Ammon's horn (tissue), 1 donor: ENCODE data around the gene SPATA31D3.
"Not testable (repeated sequence)": the region's sequence is repeated elsewhere in the genome, so short reads cannot be mapped to it uniquely, and the experiment has no call there.

Experiments used
- DNase-seq: peaks from one replicate; pipeline ENCODE4 v3.0.0-alpha.2; 2016; ENCODE audit warnings: low spot score

Gene SPATA31D3

GRCh38 chr9:81943393-81943792, at the start of gene SPATA31D3:
Gene SPATA31D3 (plus strand): TSS chr9:81943500. CDS start chr9:81943586, 86 bp downstream.
- DNase-seq, result not testable (repeated sequence)

DNA sequence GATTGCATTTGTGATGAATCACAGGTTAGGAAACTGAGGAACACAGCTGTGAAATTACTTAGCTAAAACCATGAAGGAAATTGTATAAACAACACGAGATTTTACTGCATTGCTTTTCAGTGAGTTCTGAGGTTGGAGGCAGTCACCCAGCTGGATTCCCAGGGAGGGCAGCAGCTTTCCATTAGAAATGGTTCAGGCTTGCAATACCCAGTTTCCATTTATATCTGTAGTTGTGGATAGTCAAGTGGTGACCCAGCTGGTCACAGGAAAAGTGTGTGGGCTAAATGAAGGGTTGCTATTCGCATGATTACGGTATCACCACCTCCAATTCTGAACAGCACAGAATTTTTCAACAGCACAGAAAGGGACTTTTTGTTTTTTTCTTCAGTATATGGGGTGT, 49.4 kb upstream of the SPATA31D3 start:
- DNase-seq, result no peak

DNA sequence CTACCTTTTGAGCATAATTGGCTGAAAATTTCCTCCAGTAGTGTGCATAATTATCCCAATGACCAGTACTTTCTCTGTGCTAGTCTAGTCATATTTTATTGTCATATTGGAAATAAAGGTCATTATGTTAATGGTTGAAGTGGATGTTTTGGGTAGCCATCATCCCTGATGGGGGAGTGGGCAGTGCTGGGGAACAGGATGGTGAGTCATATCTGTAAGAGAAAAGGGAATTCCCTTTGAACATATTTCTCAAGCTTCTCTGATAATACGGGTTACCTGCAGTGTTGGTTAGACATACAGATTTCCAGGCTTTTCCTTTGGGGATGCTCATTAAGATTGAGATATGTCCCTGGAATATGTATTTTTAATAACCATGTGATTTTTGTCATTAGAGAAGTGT, 48.4 kb upstream of the SPATA31D3 start:
- DNase-seq, result no peak

- DNase-seq, result no peak
Measured at GRCh38 chr9:81896070-81896469, 47.2 kb upstream of the SPATA31D3 start.

DNA sequence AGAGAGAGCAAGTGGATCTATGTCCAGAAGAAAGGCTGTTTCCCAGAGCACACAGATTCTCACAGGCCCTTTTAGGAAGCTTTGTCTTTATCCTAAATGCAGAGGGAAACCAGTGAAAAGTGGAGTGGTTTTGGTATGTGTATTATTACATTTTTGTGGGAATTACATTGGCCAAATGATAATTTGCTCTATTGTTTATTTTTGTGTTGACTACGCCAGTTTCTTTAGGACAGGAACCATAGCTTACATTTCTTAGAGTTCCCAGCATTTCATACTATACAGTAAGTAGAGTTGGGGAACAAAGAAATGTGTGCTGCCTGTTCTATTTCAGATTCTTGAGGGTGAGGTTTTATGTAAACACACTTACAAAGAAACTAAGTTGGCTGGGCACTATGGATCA, 44.4 kb upstream of the SPATA31D3 start:
- DNase-seq, result no peak

GRCh38 chr9:81902196-81902595, 41.1 kb upstream of the SPATA31D3 start:
- DNase-seq, result no peak

DNA sequence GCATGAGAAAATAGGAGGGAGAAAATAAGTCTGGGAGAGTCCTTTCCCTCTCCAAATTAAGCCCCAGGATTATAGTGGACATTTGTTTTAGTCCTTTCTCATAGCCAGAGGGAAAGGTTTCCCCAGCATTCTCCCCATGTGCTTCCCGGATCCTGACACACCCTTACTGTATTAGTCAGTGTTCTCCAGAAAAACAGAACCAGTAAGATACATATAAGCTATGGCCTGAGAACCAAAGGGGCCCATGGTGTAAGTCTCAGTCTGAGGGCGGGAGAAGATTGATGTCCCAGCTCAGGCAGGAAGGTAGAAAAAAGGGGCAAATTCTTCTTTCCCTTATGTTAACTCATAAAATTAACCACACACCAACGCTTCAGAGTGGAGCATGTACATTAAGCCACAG, 40.7 kb upstream of the SPATA31D3 start:
- DNase-seq, result no peak

DNA sequence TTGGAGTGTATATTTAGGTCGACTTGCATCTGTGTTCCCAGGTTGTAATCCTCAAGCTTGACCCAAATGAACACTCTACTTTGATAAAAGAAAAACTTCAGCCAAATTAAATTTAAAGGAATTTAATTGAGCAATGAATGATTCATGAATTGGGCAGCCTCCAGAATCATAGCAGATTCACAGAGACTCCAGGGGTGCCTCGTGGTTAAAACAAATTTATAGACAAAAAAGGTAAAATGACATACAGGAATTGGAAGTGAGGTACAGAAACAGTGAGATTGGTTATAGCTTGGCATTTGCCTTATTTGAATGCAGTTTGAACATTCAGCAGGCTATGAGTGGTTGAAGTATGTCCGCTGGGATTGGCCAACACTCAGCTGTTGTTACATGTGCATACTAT, 36.6 kb upstream of the SPATA31D3 start:
- DNase-seq, result no peak

GRCh38 chr9:81912135-81912534, 31.2 kb upstream of the SPATA31D3 start:
- no peak for DNase-seq

DNA sequence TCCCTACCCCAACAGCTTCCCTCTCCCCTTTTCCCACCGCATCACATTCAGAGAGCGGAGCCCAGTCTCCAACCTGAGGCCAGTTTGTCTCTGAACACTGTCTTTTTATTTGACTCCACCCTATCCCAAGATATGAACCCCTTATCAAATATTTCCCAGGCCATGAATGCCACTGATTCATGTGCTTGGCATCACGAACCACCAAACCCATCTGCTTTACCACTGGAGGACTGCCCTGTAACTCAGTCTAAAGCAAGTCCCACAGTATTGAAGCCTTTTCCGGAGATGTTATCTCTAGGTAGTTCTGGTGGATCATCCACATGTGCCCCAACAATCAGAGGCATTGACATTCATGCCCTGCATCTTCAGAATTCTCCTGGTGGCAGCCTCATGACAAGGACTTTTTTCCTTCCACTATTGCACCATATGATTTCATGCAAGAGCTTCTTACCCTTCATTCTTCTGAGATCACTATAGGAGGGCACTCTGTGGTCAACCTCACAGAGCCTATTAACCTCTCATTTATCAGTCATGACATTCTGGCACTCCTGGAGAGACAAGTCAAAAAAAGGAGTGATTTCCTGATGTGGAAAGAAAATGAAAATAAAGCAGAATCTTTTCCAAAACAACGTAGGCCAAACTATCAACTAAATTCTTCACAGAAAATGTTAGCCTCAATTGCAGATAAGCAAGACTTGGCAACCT, 27.3 kb upstream of the SPATA31D3 start:
- DNase-seq, result no peak

DNA sequence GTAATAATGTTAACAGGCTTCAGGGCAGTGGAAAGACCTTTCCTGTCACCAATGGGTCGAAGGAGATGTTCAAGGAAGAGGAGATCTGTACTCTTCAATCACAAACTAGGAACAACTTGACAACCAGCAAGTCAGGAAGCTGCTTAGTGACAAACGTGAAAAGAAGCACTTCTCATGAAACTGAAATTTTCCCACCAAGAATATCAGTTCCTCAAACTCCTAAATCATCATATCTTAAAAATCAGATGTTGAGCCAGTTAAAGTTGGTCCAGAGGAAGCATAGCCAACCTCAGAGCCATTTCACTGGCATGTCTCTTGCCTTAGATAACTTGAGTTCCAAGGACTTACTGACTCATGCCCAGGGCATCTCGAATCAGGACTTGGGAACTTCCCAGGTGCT, 24.8 kb upstream of the SPATA31D3 start:
- DNase-seq, result not testable (repeated sequence)

DNA sequence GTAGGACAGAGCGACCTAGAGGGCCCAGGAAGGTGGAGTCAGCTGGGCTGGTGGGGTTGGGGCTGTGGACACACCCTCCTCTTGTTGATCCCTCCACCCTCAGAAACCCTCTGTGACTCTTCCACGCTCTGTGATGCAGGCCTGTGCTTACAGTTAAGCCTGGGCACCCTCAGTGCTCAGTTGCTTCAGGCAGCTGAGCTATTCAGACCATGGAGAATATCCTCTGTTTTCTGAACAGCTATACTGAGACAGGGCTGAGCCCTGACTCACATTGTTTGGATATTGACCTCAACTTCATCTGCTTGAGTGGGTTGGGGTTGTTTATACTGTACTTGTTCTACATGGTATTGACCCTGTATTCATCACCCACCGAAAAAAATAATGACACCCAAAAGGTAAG, 15.0 kb upstream of the SPATA31D3 start, which contains the start of gene SPATA31D4:
Gene SPATA31D4 (plus strand): TSS at position 124 of the 400 bp plus-strand sequence. CDS start 86 bp downstream, at position 210.
- not testable (repeated sequence) for DNase-seq

DNA sequence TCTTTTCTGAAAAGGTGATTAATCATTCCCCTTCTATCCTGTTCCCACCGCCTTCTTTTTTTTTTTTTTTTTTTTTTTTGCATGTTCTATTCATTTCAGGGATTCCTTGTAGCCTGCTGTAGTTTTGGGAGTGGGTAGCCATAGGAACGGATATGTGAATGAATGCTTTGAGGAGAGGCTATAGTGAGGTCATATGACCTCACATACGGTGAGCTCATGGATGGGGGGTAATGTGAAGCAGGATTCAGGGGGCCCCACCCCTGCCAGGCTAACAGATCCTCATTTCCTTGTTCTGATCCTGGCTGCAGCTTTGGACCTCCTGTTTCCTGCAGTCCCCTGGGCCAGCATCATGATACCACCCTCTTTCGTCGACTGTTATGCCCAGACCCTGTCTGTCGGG, 13.2 kb upstream of the SPATA31D3 start:
- DNase-seq, result not testable (repeated sequence)

DNA sequence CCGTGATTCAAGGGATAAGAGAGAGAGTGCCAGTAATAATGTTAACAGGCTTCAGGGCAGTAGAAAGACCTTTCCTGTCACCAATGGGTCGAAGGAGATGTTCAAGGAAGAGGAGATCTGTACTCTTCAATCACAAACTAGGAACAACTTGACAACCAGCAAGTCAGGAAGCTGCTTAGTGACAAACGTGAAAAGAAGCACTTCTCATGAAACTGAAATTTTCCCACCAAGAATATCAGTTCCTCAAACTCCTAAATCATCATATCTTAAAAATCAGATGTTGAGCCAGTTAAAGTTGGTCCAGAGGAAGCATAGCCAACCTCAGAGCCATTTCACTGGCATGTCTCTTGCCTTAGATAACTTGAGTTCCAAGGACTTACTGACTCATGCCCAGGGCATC, 9.8 kb upstream of the SPATA31D3 start:
- DNase-seq, result not testable (repeated sequence)

GRCh38 chr9:81948650-81949049, 5.3 kb downstream of the SPATA31D3 start:
- DNase-seq, result not testable (repeated sequence)

DNA sequence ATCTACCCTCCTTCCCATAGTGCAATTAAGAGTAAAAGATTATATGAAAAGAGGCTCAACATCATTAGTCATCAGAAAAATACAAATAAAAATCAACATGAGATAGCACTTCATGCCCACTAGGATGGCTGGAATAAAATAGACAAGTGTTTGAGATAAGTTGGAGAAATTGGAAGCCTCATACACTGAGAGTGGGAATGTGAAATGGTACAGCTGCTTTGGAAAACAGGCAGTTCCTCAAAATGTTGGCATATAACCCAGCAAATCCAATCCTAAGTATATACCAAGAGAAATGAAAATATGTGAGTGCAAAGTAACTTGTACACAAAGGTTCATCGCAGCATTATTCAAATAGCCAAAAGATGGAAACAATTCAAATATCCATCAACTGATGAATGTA, 9.8 kb downstream of the SPATA31D3 start:
- DNase-seq, result no peak

GRCh38 chr9:81955625-81956024, 12.3 kb downstream of the SPATA31D3 start:
- no peak for DNase-seq

DNA sequence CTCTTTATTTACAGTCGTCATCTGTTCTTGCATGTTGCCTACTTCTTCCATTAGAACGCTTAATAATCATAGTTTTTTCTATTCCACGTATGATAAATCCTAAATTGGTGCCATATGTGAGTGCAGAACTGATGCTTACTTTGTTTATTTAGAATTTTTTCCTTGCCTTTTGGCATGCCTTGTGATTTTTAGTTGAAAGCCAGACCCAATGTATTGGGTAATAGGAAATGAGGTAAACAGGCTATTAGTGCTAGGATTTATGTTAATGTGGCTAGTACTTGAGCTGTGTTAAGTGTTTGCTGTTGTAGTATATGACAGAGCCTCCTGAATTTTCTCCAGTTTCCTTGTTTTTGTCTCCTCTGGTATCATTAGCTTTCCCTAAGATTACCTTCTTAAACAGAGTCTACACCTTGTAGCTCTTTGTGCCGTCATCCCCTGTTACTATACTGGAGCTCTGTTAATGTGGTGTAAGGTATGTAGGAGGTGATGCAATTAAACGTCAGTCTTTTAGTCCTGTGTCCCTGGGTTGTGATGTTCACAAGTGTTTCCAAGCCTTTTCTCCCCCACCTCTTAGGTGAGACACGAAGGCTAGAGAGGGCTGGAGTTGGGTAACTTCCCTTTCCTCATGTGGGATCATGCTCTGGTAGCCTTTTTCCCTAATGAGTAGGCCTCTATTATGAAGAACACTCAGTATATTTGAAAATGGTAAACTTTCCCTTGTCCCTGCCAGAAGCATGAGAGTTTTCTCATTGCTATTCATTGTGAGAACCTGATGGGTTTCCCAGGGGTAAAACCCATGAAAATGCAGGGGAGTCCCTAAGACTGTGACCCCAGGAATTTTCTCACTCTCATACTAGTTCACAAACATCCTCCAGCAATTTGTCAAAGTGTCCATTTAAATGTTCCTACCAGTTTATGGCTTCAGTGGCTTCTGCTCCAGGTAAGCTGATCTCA, 21.2 kb downstream of the SPATA31D3 start:
- no peak for DNase-seq

DNA sequence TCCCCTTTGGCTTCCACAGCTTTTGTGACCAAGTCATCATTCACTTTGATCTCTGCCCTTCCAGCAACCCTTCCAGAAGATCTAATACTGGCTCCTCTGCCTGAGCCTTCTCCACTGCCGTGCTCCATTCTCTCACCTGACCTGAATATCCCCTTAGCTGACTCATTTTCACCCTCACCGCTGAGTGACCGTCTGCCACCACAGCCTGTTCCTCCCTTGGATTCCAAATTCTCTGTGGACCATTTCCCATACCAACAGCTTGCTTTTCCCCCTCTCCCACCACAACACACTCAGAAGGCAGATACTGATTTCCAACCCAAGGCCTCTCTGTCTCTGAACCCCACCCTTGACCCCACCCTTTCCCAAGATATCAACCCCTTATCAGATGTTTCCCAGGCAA, 24.7 kb downstream of the SPATA31D3 start:
- no peak for DNase-seq

DNA sequence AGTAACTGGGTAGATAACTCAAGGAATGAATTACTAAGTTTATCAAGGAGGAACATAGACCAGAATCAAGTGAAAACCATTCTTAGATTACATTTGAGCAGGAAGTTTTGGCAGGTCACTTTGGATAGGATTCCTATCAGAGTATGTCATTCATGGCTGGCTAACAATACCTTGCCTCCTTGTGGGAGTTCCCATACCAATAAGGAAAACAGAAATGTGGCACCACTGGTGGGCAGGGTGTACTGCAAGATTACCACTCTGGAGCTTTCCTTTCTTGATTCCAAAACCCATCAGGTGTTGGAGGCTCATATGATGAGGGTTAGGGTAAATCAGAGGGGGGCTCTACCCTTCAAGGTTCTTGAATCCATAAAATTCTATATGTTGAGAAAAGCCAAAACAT, 26.7 kb downstream of the SPATA31D3 start:
- DNase-seq, result no peak

DNA sequence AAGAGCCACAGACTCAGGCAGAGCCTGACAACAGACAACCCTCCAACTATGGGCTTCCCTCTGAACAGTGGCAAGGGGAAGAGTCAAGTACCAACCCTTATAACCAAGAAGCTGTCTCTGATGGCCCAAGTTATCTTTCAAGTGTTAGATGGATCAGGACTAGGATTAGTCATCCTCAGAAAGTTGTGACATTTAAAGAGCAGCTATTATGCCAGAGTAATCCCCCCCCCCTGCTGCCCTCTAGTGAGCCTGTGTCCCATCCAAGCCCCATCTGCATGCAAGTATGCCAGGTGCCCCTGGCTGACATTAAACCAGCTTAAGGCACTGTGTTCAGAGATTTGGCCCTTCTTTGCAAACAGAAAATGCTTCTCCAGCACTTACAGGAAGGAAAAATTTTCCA, 28.4 kb downstream of the SPATA31D3 start:
- DNase-seq, result no peak

DNA sequence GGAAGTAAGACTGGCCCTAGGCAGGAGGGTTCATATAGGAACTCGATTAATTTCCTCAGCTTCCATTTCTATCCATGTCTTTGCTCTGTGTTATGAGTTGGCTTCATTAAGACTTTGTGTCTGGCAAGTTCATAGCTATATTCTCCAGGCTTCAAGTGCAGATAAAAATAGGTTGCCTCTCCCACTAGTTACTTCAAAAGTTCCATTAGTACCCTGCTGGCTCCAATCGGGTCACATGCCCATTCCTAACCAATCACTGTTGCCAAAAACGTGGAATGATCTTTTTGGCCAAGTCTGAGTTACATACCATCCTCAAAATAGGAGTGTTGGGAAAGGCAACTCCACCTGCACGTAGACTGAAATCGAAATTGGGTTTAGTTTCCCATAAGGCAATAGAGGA, 31.5 kb downstream of the SPATA31D3 start:
- no peak for DNase-seq

DNA sequence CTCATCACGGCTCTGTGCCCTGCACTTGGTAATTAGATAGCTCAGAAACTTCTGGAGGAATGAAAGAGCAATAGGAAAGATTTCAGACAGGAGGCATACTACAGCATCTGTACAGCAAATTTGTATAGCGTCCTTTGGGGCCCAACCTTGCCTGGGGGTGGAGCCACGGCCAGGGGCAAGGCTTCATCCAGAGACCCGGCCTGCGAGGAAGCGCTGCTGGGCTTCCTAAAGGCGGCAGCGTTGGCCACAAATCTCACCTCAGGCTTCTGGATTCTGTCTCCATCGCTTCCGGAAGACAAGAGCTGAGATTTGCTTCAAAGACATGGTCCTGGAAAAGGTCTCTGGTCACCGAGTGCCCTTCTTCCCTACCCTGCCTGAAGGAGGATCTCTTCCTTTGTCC, 33.1 kb downstream of the SPATA31D3 start:
- no peak for DNase-seq
